PC-9 (cell line): Measurements from ENCODE around the gene ZNF10. TPM values are rescaled to one million over a fixed set of nuclear protein-coding genes. Genes with fewer than 3 reads are reported as not detected.

Experiments
- BruUV-seq: library from RNA; stranded (reverse); fragments of 400-500 nt; replicated peaks from 2 replicates; lab custom pipeline; 2021; lab: Mats Ljungman, UMichigan
- CTCF ChIA-PET: fragments of 300-600 bp; sonication (Branson Sonifier 250); formaldehyde crosslinking; loops from one replicate; lab custom pipeline; 2022; ENCODE audit warnings: antibody characterized with exemption; lab: Charles Lee
- POLR2A ChIA-PET: fragments of 300-600 bp; sonication (Branson Sonifier 250); formaldehyde crosslinking; loops from one replicate; lab custom pipeline; 2022; ENCODE audit warnings: antibody characterized with exemption; ENCODE audit not compliant: unreplicated experiment; lab: Charles Lee
- DNase-seq, 2 experiments: peaks; one replicate each; pipeline versions ENCODE4 v3.0.0 to v3.0.0-alpha.2; 2015 to 2022; ENCODE audit warnings: mixed read lengths in 1 of 2
- H2AFZ ChIP-seq: fragments of 200-600 bp; sonication (generic); 2 replicates; pipeline ENCODE4 v1.8.1; 2017; ENCODE audit warnings: antibody characterized with exemption
- H3F3A ChIP-seq: fragments of 200-600 bp; sonication (generic); 2 replicates; pipeline ENCODE4 v1.8.1; 2017; ENCODE audit warnings: antibody characterized with exemption, mild to moderate bottlenecking, low read depth; ENCODE audit not compliant: insufficient read depth
- H3K27ac ChIP-seq: fragments of 200-600 bp; sonication (generic); 2 replicates; pipeline ENCODE4 v1.6.1; 2016; ENCODE audit warnings: mixed run types
- H3K27me3 ChIP-seq: fragments of 200-600 bp; sonication (generic); 2 replicates; pipeline ENCODE4 v1.6.1; 2016; ENCODE audit warnings: low read depth, mixed run types; ENCODE audit not compliant: insufficient read depth
- H3K36me3 ChIP-seq: fragments of 200-600 bp; sonication (generic); 2 replicates; pipeline ENCODE4 v1.6.1; 2016; ENCODE audit warnings: low read depth, mixed run types
- H3K4me1 ChIP-seq: fragments of 200-600 bp; sonication (generic); replicated peaks from 2 replicates; pipeline ENCODE4 v1.6.1; 2016; ENCODE audit warnings: mixed run types; ENCODE audit not compliant: insufficient read depth
- H3K4me2 ChIP-seq: fragments of 200-600 bp; sonication (generic); 2 replicates; pipeline ENCODE4 v1.6.1; 2017; ENCODE audit warnings: mixed run types
- H3K4me3 ChIP-seq: fragments of 200-600 bp; sonication (generic); 2 replicates; pipeline ENCODE4 v1.6.1; 2016; ENCODE audit warnings: mixed run types
- H3K79me2 ChIP-seq: fragments of 200-600 bp; sonication (generic); 2 replicates; pipeline ENCODE4 v1.6.1; 2017; ENCODE audit warnings: low read depth, mixed run types
- H3K9me2 ChIP-seq: fragments of 200-600 bp; sonication (generic); 2 replicates; pipeline ENCODE4 v1.8.1; 2017; ENCODE audit warnings: mild to moderate bottlenecking; ENCODE audit not compliant: insufficient read depth
- H3K9me3 ChIP-seq: fragments of 200-600 bp; sonication (generic); 2 replicates; pipeline ENCODE4 v1.8.1; 2016; ENCODE audit warnings: low read depth; ENCODE audit not compliant: insufficient read depth
- H4K20me1 ChIP-seq: fragments of 200-600 bp; sonication (generic); 2 replicates; pipeline ENCODE4 v1.8.1; 2017; ENCODE audit not compliant: insufficient read depth
- EZH2 ChIP-seq: fragments of 200-600 bp; sonication (generic); IDR thresholded peaks from 2 replicates; pipeline ENCODE4 v1.8.0; 2017; ENCODE audit warnings: antibody characterized with exemption, low read depth
- intact Hi-C: fragments of 100-400 bp; cut with micrococcal nuclease; formaldehyde crosslinking; loops from one replicate; pipeline ENCODE4 v1.10.0; 2022; ENCODE audit not compliant: unreplicated experiment
- total RNA-seq: library from RNA; stranded (reverse); gene quantifications from 2 replicates; pipeline ENCODE4 v1.2.3, GENCODE V29; 2021
- TF ChIP-seq, protein P1 (sequence below): fragments of 200-600 bp; sonication (generic); conservative IDR thresholded peaks from 2 replicates; pipeline ENCODE4 v1.6.1; 2017; ENCODE audit warnings: mixed run types, antibody characterized with exemption, mild to moderate bottlenecking, moderate library complexity

Gene ZNF10
- total RNA-seq, 1 experiment from 2014 or later, result 9.5 TPM

GRCh38 chr12:133105620-133106019 is 24.8 kb upstream of the ZNF10 start:
- H3K79me2 ChIP-seq, result no peaks in the 10 kb centered on the region
- H4K20me1 ChIP-seq, result no peaks in the 10 kb centered on the region
- no TSS peak for BruUV-seq
- H3K27ac ChIP-seq, result no peak overlapping the region
- no peaks in the 10 kb centered on the region for H3K27me3 ChIP-seq
- H3F3A ChIP-seq, result peaks cover 11% of the 10 kb centered on the region
- no peaks in the 10 kb centered on the region for H3K4me1 ChIP-seq
- peaks cover 56% of the 10 kb centered on the region for H3K36me3 ChIP-seq
- H3K4me2 ChIP-seq, result no peak overlapping the region
- H2AFZ ChIP-seq, result no peak overlapping the region
- 0 out of 2 replicates have a peak overlapping the region, but pooled peaks have one; percentile 22 for H3K4me3 ChIP-seq
- intact Hi-C loops, result no loop called here
- TF ChIP-seq EZH2, result no peak
- TF ChIP-seq, protein P1, sequence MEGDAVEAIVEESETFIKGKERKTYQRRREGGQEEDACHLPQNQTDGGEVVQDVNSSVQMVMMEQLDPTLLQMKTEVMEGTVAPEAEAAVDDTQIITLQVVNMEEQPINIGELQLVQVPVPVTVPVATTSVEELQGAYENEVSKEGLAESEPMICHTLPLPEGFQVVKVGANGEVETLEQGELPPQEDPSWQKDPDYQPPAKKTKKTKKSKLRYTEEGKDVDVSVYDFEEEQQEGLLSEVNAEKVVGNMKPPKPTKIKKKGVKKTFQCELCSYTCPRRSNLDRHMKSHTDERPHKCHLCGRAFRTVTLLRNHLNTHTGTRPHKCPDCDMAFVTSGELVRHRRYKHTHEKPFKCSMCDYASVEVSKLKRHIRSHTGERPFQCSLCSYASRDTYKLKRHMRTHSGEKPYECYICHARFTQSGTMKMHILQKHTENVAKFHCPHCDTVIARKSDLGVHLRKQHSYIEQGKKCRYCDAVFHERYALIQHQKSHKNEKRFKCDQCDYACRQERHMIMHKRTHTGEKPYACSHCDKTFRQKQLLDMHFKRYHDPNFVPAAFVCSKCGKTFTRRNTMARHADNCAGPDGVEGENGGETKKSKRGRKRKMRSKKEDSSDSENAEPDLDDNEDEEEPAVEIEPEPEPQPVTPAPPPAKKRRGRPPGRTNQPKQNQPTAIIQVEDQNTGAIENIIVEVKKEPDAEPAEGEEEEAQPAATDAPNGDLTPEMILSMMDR, result no peak
- H3K9me3 ChIP-seq, result peaks cover 86% of the 10 kb centered on the region
- no peaks in the 10 kb centered on the region for H3K9me2 ChIP-seq
- POLR2A ChIA-PET, result no interaction called here
- CTCF ChIA-PET, result no interaction called here
- DNase-seq, result no peak

DNA sequence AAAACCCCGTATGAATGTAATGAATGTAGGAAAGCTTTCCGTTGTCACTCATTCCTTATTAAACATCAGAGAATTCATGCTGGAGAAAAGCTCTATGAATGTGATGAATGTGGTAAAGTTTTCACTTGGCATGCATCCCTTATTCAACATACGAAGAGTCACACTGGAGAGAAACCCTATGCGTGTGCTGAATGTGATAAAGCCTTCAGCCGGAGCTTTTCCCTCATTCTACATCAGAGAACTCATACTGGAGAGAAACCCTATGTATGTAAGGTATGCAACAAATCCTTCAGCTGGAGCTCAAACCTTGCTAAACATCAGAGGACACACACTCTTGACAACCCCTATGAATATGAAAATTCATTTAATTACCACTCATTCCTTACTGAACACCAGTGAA is 24.2 kb upstream of the ZNF10 start:
- Histone ChIP-seq H3K4me3 (no peak overlapping the region), H3K4me1 (no peaks in the 10 kb centered on the region), H3K9me3 (peaks cover 83% of the 10 kb centered on the region), H3K4me2 (no peak overlapping the region), H3K9me2 (no peaks in the 10 kb centered on the region), H3K27me3 (no peaks in the 10 kb centered on the region), H3F3A (peaks cover 11% of the 10 kb centered on the region), H4K20me1 (no peaks in the 10 kb centered on the region), H3K27ac (no peak overlapping the region), H3K36me3 (peaks cover 52% of the 10 kb centered on the region), H3K79me2 (no peaks in the 10 kb centered on the region), H2AFZ (no peak overlapping the region)
- POLR2A ChIA-PET, result no interaction called here
- TF ChIP-seq, protein P1, result no peak
- TF ChIP-seq EZH2, result no peak
- no peak for DNase-seq
- BruUV-seq, result no TSS peak
- CTCF ChIA-PET, result no interaction called here
- intact Hi-C loops, result no loop called here

DNA sequence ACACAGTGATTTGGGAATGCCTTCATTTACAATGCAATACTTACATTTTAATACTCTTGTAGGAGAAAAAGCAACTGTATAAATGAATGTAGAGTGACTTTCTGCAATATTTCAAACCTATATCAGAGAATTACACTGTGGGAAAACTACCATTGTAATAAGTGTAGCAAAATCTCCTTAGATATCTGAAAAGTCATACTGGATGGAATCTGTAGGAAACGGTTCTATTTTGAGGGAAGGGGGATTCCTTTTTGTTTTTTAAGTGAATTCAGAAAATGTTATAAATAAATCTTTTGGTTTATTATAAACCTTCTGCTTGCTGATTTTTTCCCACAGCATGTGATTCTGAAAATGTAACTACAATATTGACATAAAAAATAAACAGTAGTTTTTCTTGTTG is 23.3 kb upstream of the ZNF10 start:
- Histone ChIP-seq H3K9me3 (peaks cover 79% of the 10 kb centered on the region), H4K20me1 (no peaks in the 10 kb centered on the region), H3F3A (peaks cover 11% of the 10 kb centered on the region), H3K4me3 (no peak overlapping the region), H3K27me3 (no peaks in the 10 kb centered on the region), H3K9me2 (no peaks in the 10 kb centered on the region), H3K4me1 (no peaks in the 10 kb centered on the region), H3K4me2 (no peak overlapping the region), H3K79me2 (no peaks in the 10 kb centered on the region), H3K36me3 (peaks cover 44% of the 10 kb centered on the region), H3K27ac (no peak overlapping the region), H2AFZ (no peak overlapping the region)
- no peak for TF ChIP-seq EZH2
- TF ChIP-seq, protein P1, result no peak
- intact Hi-C loops, result no loop called here
- no TSS peak for BruUV-seq
- DNase-seq, result no peak
- ChIA-PET CTCF (no interaction called here), POLR2A (no interaction called here)
